HG02588 (cell line): ENCODE measurements around the gene CSF1.

Source experiments
- ATAC-seq: cut with Tn5 transposase; IDR thresholded peaks from one replicate; pipeline ENCODE4 v1.9.1; 2021; ENCODE audit warnings: mild to moderate bottlenecking, moderate library complexity; ENCODE audit not compliant: unreplicated experiment

Gene CSF1

DNA sequence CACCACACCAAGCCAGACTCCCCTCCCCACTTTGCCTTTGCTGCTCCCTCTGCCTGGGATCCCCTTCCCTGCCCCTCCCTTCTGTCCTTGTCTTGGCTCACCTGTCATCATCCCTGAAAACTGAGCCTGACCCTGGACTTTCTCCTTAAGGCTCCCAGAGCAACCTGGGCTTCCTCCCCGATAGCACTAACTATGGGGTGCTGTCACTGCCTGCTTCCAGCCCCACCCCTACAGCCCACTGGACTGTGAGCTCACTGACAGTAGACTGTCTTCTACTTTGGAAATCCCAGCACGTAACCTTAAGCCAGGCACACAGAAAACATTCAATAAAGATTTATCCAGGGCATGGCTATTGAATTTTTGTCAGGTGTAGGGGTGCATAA lies 9.5 kb upstream of the CSF1 start:
- no peak for ATAC-seq

DNA sequence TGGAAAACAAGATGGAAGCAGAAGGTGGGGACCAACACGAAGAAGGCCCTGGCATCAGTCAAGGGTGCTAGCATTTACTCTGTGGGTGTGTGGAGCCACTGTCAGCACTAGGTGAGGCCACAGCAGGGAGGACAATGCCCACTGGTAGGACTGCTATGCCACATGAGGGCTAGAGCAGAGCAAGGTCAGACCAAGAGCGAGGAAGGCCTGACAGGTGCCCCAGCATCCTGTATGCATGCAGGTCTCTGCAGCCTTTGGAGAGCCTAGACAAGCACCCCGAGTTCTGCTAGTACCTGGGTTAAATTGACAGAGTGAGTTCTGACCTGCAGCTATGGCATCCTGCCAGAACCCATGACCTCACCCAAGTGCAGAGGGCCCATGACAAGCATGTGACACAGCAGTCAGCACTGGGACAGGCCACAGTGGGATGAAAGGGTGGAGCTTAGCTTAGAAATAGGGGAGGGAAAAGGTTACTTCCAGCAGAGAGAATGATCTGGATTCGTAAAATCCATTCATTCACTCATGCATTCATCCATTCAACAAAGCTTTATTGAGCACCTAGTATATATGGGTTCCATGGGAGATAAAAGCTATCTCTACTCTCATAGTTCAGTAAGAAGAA lies 9.0 kb upstream of the CSF1 start:
- ATAC-seq = no peak

DNA sequence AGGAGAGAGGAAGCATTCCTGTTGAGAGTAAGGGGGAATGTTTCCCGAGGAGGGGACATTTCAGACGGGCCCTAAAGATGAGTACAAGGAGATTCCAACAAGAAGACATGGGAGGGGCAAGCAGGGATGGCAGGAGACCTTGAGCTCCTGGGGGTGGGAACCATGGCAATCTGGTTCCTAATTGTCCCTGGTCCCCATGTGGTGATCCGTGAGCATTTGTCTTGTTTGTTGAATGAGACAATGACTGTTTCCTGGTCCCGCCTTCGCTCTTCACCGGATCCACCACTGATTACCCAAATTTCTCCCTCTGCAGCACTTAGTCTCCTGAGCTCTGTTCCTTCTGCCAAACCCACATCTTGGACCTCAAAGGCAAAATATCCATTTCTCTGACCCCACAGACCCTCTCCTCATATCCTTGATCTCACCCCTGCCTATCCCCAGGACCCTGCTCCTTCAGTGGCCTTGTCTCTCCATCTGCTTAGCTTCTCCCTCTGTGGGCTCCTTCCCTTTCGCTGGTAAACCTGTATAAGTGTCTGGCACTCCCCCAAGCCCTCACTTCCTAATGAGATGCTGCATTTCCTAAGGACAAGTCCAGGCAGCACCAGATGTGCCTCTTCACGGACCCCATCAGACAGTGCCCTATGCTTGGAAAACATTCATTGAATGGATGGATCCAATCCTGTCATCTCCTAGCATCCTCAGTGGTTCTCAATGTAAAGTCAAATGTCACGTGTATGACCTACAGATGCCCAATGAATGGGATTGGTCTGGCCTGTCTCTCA lies 8.3 kb upstream of the CSF1 start:
- ATAC-seq = no peak

DNA sequence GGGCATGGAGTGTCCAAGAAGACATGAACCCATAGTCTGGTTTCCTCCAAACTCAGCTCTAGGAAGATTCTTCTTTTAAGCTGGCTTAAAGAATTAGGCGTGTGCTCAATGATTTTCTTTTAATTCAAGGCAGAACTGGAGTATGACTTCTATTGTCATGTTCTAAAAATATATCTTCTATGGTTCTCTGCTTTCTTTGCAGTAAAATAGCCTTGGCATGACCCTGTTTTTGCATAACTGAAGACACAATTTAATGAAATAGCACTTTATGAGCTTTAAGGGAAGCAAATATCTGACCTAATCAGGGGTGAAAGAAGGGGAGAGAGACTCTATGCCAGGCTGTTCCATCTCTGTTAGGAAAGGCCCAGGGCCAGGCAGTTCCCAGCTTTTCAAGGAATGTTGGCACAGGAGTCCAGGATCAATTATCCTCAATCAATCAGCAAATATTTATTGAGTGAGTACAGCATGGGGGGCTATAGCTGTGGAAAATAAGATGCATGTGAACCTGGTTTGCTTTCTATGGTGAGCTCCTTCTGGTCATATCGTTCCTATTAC lies 7.2 kb upstream of the CSF1 start:
- no peak for ATAC-seq

DNA sequence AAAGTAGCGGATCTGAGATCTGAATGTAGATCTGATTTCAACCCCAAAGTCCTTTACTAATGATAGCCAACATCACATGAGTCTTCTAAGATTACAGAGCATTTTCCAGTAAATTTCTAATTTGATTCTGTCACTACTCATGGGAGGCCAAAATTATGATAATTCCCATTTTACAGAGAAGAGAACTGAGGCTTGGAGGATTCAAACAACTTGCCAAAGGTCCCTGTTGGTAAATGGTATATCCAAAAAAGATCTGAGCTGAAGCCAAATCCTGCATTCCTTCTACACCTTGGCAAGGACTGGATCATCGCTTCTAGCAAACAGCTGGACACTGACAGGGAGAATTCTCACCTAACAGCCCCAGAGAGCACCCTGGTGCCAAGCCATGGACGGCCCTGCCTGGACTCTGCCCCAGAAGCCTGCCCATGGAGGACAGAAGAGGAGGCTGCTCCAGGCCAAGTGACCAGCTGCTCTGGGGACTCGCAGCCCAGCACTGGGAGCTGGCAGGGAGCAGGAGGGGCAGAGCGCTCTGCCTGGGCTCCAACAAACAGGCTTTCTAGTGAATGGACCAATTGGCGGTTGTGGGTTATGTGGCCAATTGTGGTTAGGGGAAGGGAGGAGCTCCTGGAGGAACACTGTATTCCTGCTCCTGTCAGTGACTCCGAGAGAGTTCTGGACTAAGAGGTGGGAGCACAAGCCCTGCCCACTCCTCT lies 6.4 kb upstream of the CSF1 start:
- no peak for ATAC-seq

DNA sequence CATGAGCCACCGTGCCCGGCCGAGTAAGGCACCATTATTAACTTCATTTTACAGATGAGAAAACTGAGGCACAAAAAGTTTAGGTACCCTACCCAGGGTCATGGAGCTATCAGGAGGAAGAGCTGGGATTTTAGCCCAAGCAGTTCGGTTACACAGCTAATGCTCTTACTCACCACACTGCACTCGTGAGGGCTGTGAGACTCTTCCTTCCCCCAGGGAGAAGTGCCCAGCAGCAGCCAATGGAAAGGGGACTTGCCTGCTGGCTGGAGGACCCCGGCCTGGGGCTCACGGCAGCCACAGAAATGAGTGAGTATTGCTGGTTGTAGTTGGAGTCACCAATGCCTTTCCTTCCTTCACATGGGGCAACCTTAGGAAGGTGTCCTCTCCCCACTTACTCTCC lies 5.2 kb upstream of the CSF1 start:
- no peak for ATAC-seq

DNA sequence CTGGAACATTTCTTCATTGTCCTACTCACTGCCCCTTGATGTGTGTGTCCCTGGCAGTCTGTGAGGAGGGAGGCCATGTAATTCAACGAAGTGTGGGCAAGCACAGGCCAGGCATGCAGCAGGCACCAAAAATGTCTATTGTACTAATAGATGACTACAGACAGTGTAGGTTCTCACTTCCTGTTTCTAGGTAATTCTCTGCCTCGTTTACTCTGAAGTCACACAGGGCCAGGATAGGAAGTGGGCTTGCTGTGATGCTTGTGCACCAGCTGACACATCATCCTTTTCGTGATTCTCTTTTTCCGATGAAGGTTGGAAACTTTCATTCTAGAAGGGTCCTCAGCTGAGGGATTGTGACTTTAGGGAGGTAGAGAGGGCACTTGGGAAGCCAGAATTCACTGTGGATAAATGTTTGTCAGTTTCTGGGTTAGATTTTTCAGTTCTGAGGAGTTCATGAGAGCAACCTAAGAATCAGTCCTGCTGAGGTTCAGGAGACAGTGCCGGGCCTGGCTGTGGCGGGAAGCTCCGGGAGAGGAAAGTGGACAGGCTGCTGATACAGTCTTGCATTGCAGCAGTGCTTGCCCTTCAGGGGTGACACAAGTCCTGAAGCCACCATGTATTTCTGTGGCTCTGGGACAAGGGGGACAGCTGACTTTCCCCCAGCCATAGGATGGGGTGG lies 4.3 kb upstream of the CSF1 start:
- ATAC-seq = peak; percentile 78

DNA sequence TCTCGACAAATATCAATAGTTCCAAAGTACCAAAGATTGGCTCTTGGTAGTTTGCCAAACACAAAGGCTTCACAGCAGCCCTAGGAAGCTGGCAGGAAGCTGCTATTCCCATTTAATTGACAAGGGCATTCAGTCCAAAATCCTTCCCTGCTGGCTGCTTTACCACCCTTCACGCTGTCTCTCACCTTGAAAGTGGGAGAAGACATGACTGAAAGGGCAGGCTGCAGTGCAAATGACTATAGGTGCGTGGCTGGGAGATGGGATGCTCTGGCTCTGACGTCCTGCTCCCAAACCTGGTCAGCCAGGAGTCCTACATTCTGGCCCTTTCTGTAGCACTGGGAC lies 3.8 kb upstream of the CSF1 start:
- no peak for ATAC-seq

DNA sequence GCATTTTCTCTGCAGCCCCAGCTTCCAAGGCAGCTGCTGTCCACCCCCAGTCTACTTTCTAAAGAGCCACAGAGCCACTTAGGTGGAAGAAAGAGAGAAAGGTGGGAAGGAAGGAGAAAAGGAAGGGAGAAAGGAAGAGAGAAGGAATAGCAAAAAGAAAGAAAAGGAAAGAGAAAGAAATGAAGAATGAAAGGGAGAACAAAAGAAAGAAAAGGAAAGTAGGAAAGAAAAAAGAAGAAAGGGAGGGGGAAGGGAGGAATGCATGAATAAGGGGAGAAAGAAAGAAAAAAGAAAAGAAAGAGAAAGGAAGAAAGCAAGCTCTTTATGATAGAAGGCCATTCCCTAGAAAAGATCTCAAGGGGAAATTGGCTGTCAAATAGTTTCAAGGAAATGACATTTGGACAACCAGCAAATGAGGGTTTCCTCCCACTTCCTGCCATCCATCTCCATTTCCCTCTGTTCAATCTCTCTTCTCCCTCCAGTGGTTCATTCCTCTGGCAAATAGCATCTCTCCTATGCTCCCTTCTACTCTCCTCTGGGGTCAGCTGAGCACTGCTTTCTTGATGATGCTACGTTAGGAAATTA lies 3.4 kb upstream of the CSF1 start:
- ATAC-seq = no peak

DNA sequence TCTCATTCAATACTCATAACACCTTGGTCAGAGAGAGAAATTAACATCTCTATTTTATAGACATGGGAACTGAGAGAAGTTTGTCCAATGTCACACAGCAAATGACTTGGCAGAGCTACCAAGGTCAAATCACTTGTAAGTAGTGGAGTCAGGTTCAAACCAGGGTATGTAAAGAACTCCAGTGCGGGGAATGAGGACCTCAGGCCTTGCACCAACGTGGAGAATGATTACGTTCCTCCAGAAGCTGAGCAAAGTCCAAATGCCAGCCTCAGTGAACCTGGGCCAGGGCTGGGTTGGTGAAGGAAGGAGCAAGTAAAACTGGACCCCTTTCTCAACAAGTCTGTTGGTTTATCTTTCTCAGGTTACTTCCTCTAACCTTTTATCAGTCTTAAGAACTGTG lies 1.8 kb upstream of the CSF1 start:
- ATAC-seq = no peak

DNA sequence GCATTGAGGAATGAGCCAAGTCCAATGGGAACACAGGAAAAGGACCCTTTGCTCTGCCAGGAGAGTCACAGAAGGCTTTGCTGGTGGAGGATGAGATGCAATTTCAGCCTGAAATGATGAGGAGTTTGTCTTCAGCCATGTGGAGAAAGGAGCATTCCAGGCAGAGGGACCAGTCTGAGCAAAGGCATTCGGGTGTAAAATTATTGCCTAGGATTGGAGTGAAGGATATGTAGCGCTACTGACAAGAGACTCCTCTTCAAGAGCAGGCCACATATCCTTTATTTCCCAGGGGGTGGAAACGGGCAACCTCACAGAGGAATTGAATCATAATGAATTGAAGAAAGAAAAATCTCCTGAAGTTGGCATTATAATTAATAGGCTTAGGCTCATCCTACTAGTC lies 1.1 kb upstream of the CSF1 start:
- no peak for ATAC-seq

DNA sequence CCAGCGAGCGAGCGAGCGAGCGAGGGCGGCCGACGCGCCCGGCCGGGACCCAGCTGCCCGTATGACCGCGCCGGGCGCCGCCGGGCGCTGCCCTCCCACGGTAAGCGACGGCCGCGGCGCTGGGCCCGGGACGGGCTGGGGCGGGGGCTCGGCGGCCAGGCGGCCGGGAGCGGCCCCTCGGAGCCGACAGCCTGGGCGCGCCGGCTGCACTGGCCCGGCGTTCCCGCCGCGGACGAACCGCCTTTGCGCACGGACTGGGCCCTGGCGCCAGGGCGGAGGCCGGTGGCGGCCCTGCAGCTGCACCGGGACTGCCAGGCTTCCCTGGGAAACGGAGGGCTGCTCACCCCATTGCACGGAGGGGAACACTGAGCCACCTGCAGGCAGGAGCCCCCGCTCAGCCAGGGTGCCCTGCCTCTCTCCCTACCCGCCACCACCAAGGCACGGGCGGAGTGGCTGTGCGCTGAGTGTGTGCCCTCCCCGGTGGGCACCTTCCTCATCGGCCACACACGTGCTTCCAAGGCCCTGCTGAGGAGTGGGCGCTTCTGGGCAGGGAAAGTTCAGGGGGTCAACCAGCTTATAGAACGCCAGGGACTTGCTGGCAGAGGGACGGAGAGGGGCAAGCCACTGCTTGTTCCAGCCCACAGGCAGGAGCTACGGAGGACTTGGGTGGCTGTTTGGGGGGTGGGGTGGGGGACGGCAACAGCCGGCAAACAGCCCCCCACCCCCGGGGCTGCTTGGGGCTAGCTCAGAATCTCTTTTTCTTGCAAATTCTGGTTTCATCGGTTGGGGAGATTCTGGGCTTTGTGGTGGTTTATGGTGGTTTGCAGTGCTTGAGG lies 532 bp downstream of the CSF1 start:
- no peak for ATAC-seq

DNA sequence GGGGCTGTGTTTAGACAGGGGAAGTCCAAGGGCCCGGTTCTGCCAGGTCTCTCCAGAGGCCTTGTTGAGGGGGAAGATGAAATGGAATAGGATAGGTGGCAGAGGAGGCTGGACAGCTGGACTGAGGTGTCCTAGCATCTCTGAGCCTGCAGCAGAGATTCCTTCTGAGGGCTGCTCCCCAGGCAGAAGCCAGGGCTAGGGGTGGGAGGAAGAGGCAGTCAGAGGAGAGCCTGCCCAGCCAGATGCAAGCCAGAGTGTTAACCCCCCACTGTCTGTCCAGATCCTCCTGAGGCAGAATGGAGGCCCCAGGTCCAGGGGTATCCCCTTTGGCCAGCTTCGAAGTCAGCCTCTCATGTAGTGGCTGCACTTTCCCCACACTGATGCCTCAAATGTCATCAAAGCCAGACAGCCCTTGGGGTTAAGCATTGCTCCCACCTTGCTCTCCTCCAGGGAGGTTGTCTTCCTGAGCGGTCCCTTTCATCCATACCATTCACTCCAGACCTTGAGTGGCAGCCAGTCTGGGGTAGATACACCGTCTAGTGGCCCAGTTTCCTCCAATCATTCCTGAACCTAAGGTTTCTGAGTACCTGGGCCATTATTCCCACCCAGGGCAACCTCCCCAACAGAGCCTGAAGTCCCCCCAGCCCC lies 1.7 kb downstream of the CSF1 start:
- no peak for ATAC-seq

DNA sequence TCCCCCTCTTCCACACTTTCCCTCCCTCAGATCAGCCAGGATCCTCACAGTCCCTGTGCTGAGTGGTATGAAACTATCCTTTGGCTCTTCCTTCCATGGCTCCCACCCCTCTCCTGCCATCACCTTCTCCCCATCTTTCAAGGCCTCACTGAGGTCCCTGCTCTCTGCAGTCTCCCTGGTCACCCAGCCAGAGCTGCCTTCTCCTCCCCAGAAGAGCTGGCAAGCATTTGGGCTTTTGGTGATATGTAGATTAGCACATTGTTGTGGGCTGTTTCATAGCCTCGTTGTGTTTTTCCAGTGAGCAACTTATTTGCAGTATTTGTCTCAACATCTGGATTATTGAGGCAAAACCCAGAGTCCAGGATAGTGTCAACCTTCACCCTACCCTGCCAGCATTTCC lies 2.2 kb downstream of the CSF1 start:
- ATAC-seq = no peak

DNA sequence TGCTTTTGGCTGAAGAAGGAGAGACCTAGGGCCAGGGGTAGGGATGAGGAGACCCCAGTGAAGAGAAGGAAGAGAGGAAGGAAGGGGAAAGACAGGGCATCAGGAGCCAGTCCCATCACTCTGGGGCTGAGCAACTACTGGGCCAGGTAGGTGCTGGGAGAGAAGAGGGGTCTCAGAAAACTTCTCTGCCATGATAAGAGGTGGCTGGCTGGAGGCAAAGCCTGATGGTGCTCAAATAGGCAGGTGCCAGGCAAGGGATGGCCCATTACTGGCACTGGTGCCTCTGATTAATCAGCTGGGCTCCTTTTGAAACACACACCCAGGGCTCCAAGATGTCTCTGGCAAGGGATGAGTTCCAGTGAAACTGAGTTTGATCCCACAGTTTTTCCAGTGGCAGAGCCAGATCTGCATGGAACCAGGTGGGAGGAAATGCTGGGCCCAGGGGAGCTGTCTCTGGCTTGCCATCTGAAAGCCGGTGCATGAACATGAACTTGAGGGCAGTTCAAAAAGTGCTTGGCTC lies 2.8 kb downstream of the CSF1 start:
- ATAC-seq = no peak

DNA sequence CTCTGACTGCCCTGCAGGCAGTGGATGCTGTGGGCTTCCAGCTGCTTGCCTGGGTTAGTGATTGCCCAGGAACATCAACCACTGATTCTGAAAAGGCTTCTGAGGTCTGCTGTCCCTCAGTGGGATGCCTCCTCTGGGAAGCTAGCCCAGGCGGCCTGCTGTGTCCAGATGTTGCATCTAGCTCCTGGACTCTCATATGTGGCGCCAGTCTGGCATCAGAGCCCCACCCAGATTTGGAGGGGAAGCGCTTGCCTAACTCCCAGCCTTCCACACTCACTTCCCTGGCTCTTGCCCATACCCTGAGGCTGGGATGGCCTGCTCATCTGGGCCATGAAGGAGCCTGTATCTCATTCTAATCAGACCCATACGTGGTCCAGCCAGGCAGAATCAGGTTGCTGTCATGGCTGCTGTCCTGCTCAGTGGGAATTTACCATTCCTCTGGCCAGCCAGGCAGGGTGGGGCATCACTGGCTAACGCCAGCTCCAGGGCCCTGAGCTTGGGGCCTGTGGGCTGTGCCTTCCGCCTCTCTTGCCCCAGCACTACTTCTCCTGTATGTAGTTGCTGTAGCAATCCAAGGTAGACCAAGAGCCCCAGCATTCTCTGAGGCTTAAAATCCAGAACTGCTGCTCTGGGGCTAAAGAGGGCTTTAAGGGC lies 4.1 kb downstream of the CSF1 start:
- ATAC-seq = no peak

DNA sequence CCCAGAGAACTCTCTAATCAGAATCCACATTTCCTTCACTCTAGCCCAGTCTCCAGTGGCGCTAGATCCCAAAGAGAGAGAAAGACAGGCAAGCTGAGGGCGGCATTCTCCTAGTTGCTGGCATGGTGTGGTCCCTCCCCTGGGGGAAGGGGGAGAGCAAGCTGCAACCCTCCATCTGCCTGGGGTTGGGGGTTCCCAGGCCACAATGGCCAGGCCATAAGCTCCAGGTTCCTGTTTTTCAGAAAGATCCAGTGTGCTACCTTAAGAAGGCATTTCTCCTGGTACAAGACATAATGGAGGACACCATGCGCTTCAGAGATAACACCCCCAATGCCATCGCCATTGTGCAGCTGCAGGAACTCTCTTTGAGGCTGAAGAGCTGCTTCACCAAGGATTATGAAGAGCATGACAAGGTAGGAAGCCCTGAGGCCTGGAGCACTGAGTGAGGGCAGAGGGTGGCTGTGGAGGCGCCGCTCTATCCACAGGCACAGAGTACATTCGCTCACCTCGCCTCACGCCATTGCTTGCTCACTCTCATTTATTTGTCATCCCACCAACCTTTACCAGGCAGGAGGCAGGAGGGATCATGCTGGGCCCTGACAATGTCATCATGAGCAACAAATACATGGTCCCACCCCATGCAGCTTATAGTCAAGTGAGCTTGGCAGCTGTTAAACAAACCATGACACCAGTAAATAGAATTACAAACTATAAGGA lies 6.6 kb downstream of the CSF1 start:
- ATAC-seq = no peak
